Measurements from ENCODE around the gene DOCK11.
"Not testable (repeated sequence)": the region's sequence is repeated elsewhere in the genome, so short reads cannot be mapped to it uniquely, and the experiment has no call there.

The DOCK11 gene

DNA sequence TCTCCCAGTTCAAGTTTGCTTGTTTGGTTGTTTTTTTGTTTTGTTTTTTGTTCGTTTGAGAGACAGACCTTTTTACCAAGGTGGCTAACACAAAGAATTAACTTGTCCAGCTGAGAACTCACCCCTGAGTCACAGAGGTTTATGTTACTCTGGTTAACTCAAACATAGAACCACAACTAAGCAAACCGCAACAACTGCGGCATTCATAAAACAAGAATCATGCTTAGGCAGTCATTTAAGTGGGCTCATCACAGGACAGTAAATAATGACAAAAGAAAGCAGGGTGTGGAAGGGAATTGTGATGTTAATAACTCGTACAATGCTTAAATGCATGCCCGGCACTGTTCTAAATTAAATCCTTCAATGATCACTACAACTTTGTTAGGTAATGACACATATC is 207.1 kb downstream of the DOCK11 start:
- no peak for DNase-seq (ENCODE audit: low read depth)
- in situ Hi-C loops (cut with HindIII; ENCODE audit: low sequenced_read_pairs) = no loop called here
- TF ChIP-seq, protein P1, sequence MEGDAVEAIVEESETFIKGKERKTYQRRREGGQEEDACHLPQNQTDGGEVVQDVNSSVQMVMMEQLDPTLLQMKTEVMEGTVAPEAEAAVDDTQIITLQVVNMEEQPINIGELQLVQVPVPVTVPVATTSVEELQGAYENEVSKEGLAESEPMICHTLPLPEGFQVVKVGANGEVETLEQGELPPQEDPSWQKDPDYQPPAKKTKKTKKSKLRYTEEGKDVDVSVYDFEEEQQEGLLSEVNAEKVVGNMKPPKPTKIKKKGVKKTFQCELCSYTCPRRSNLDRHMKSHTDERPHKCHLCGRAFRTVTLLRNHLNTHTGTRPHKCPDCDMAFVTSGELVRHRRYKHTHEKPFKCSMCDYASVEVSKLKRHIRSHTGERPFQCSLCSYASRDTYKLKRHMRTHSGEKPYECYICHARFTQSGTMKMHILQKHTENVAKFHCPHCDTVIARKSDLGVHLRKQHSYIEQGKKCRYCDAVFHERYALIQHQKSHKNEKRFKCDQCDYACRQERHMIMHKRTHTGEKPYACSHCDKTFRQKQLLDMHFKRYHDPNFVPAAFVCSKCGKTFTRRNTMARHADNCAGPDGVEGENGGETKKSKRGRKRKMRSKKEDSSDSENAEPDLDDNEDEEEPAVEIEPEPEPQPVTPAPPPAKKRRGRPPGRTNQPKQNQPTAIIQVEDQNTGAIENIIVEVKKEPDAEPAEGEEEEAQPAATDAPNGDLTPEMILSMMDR (IDR thresholded peaks at IDR 0.05; ENCODE audit: low read depth, low read length, missing control alignments) = no peak

DNA sequence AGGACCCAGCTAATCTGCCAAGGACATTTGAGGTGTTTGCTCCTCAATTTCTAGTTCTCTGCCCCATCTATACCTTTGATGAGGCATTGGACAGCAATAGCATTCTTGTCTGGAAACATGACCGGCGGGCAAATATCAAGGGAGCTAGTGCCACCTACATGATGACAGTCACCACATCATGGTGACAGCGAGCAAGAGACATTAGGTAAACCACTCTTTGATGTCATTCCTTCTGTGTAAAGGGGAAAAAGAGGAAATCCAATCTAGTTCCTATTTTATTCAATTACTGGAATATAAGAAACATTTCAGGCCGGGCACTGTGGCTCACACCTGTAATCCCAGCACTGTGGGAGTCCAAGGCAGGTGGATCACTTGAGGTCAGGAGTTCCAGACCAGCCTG is 211.1 kb downstream of the DOCK11 start:
- H3K4me3 ChIP-seq (ENCODE audit: low read depth, low read length) = no peak overlapping the region
- no peak for DNase-seq (ENCODE audit: low read depth)
- TF ChIP-seq, protein P1 (IDR thresholded peaks at IDR 0.05; ENCODE audit: low read depth, low read length, missing control alignments) = no peak
- in situ Hi-C loops (cut with HindIII; ENCODE audit: low sequenced_read_pairs) = no loop called here

More for the DNA sequence above, 207.1 kb downstream of the DOCK11 start:
- H3K4me3 ChIP-seq (ENCODE audit: low read depth, low read length) = no peak overlapping the region

DNA sequence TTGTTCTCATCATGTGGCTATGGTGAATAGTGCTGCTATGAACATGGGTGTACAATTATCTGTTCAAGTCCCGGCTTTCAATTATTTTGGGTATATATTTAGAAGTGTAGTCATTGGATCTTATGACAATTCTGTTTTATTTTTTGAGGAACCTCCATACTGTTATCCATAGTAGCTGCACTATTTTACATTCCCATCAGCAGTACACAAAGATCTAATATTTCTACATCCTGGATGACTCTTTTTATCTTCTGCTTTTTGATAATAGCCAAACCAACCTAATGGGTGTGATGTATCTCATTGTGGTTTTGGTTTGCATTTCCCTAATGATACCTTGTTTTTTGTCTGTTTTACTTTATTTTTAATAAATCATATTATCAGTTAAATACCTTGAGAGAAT is 218.9 kb downstream of the DOCK11 start:
- TF ChIP-seq, protein P1 (IDR thresholded peaks at IDR 0.05; ENCODE audit: low read depth, low read length, missing control alignments) = no peak
- H3K4me3 ChIP-seq (ENCODE audit: low read depth, low read length) = no peak overlapping the region
- DNase-seq (ENCODE audit: low read depth) = no peak
- in situ Hi-C loops (cut with HindIII; ENCODE audit: low sequenced_read_pairs) = no loop called here

DNA sequence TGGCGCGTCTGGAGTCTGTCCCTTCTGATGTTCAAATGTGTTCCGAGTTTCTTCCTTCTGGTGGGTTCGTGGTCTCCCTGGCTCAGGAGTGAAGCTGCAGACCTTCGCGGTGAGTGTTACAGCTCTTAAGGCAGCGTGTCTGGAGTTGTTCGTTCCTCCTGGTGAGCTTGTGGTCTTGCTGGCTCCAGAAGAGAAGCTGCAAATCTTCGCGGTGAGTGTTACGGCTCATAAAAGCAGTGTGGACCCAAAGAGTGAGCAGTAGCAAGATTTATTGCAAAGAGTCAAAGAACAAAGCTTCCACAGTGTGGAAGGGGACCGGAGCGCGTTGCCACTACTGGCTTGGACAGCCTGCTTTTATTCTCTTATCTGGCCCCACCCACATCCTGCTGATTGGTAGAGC is 220.3 kb downstream of the DOCK11 start:
- H3K4me3 ChIP-seq (ENCODE audit: low read depth, low read length); in situ Hi-C loops (cut with HindIII; ENCODE audit: low sequenced_read_pairs); DNase-seq (ENCODE audit: low read depth): not testable (repeated sequence)

DNA sequence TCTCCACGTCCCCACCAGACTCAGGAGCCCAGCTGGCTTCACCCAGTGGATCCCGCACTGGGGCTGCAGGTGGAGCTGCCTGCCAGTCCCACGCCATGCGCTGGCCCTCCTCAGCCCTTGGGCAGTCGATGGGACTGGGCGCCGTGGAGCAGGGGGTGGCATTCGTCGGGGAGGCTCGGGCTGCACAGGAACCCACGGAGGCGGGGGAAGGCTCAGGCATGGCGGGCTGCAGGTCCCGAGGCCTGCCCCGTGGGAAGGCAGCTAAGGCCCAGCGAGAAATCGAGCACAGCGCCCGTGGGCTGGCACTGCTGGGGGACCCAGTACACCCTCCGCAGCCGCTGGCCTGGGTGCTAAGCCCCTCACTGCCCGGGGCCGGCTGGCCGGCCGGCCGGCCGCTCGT is 221.2 kb downstream of the DOCK11 start:
- in situ Hi-C loops (cut with HindIII; ENCODE audit: low sequenced_read_pairs); DNase-seq (ENCODE audit: low read depth); H3K4me3 ChIP-seq (ENCODE audit: low read depth, low read length): not testable (repeated sequence)

DNA sequence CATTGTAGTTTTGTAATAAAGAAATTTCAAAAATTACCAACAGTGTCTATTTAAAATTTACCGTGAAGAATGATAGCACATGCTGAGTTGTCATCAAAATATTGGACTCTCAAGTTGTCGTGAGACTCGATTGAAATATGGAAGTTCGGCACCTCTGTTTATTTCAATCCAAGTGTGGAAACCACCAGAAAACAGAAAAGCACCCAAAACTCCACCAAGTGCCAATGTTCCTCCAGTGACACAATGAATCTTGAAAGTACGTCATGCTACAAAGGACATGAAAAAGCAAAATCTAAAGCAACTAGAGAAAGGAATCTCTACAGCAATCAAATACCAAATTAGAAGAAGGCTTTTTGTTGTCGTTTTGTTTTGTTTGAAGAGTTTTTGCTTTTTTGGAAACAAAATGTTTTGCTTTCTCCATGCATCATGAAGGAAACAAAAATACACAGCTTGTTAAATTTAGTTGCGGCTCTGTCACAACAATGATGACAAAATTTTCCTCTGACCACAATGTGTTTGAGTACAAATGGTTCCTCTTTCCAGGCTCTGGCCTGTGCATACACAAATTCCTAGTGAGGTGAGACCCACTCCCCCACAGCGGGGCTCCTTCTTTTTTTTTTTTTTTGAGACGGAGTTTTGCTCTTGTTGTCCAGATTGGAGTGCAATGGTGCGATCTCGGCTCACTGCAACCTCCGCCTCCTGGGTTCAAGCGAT is 222.2 kb downstream of the DOCK11 start:
- H3K4me3 ChIP-seq (ENCODE audit: low read depth, low read length) = no peak overlapping the region
- TF ChIP-seq, protein P1 (IDR thresholded peaks at IDR 0.05; ENCODE audit: low read depth, low read length, missing control alignments) = no peak
- DNase-seq (ENCODE audit: low read depth) = no peak
- in situ Hi-C loops (cut with HindIII; ENCODE audit: low sequenced_read_pairs) = no loop called here

DNA sequence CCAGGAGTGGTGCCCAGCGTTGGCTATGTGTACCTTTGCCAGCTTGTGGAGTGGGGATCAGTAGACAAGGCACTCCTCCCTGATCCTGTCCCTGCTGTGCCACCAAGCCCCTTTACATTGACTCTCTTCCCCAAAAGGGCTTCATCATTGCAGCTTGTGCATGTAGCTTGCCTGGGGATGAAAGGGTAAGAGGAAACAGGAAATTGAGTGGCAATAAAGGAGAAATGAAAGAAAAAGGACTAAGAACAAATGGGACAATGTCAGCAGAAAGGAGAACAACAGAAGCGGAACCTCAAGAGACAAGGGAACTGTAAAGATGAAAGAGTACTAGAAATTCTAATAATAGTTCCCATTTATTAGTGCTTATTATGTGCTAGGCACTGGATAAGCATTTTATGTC is 223.1 kb downstream of the DOCK11 start:
- DNase-seq (ENCODE audit: low read depth) = no peak
- H3K4me3 ChIP-seq (ENCODE audit: low read depth, low read length) = no peak overlapping the region
- in situ Hi-C loops (cut with HindIII; ENCODE audit: low sequenced_read_pairs) = no loop called here
- TF ChIP-seq, protein P1 (IDR thresholded peaks at IDR 0.05; ENCODE audit: low read depth, low read length, missing control alignments) = no peak

All from astrocyte of the cerebellum (primary cell).